ENCODE data around the gene TCEANC.
"Not testable (repeated sequence)": the region's sequence is repeated elsewhere in the genome, so short reads cannot be mapped to it uniquely, and the experiment has no call there.

TCEANC gene

GRCh38 chrX:13654116-13654515 is 1.2 kb downstream of the TCEANC start:
- DNase-seq (ENCODE audit: low read depth in 4 of 4, low spot score in 1 of 4), result no peak

DNA sequence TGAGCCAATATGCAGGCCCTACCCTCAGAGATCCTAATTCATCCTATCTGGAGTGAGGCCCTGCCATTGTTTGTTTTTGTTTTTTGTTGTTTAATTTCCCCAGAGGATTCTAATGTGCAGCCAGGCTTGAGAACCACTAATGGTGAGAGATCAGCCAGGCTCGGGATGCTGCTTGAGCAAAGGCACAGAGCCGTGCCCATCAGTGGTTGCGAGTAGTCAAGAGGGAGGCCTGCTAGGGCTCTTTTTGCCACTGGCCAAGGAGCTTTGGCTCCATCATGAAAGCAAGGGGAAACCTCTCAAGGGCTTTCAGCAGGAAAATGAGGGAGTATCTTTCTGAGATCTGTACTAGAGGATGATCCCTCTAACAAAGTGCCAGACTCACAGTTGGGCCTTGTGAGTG is 2.7 kb downstream of the TCEANC start:
- DNase-seq (ENCODE audit: low read depth in 4 of 4, low spot score in 1 of 4), result no peak

DNA sequence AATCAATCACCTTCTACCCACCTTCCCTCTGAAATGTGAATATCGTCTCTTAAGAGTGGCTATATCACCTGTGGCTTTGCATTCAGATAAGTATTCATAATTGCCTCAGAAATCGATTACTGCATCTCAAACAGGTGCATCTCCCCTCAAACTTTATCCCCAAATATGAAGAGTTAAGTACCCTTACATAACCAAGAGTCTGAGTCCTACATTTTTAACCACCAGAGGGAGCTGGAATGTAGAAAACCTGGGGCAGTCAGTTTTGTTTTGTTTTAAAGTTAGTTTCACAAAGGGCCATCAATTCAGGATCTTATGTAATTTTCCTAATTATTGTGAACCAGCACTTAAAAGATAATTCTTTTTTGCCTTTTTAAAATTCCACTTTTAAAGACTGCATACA is 5.7 kb downstream of the TCEANC start:
- no peak for DNase-seq (ENCODE audit: low read depth in 4 of 4, low spot score in 1 of 4)

DNA sequence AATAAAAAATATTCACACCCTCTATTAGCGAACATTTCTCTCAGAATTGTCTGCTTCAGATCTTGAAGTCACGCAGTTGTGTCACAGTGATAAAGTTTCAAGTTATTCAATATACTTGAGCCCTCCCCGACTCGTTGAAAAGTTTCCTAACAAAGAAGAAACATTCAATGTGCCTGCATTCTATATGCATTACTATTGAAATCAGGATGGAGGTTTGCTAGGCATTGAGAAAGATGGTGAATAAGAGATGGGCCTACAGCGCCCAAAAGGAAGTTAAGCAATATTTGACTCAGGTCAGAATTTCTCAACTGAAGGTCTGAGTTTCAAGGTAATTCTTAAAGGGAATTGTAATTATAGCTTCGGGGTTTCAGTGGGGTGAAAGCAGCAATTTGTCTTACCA is 6.1 kb downstream of the TCEANC start:
- DNase-seq (ENCODE audit: low read depth in 4 of 4, low spot score in 1 of 4), result no peak

GRCh38 chrX:13661735-13662288 is 8.9 kb downstream of the TCEANC start:
- no peak for DNase-seq (ENCODE audit: low read depth in 4 of 4, low spot score in 1 of 4)

GRCh38 chrX:13662355-13662791 is 9.4 kb downstream of the TCEANC start:
- no peak for DNase-seq (ENCODE audit: low read depth in 4 of 4, low spot score in 1 of 4)

DNA sequence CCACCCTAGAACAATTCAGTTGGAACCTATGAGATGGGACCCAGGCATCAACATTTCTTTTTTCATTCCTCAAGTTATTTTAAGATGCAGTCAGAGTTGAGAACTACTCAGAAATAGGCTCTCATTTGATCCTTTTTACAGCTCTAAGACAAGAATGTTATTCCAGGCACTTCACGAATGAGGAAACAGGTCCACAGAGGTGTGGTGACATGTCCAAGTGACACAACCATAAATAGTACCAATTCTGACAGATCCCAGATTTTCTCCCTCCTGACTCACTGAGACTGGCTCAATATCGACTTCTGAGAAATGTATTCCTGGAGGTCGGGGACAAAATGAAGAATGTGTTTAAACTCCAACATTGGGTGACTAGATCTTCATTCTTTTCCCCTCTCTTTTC is 11.1 kb downstream of the TCEANC start:
- DNase-seq (ENCODE audit: low read depth in 4 of 4, low spot score in 1 of 4), result no peak

DNA sequence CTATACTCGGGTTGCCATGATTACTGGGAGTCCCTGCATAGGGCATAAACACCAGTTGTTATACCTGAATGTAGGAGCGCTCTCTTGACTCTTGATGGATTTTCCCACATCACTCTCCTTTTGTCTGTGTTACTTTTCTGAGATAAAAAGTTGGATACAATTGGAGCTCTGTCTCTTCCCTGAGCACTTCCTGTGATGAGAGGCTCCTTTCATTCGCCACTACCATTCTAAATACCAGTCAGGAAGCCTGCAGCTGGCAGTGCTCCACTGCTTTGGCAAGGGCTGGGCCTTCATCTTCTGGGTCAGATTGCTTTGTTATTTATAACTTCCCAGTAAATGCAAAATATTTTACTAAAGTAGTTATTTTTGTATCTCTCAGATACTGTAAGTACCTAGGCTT is 13.9 kb downstream of the TCEANC start:
- DNase-seq (ENCODE audit: low read depth in 4 of 4, low spot score in 1 of 4), result no peak

DNA sequence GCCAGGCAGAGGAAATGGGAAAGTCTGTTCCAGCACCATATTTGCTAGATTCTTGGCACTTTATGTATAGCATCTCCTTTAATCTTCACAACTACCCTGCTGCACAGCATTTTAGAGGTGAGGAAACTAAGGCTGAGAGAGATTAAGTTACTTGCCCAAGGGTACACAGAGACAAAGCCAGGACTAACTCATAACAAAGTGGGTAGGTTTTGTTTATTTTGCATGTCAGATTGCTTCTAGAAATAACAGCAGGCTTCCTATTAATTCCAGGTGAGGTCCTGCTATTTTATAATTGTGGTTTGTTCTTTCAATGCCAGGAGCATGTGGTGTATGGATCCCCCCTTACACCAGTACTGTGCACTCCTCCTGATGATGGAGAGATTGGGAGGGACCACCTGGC is 15.0 kb downstream of the TCEANC start:
- no peak for DNase-seq (ENCODE audit: low read depth in 4 of 4, low spot score in 1 of 4)

DNA sequence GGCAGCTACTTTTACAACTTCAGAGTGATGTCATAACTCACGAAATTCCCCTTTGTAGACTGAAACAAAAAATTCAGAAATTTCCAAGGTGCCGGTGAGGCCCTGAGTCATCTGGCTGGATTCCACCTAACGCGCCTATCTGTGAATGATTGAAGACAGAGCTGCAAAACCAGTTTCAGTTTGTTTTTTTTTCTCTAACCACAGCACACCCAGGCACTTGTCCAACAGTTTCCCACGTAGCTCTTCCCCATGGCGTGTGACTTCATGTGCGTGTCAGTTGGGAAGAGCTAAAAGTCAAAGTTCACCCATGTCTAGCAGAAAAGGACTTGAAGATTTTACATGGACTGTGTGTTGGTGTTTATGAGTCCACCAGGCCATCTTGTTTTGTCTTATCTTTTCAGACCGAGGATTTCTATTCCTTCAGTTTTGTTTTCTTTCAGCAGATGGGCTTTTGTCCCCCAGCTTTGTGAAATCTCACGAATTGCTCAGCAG is 16.4 kb downstream of the TCEANC start:
- peak in 2 of 4 experiments; percentile 24 to 39 for DNase-seq (ENCODE audit: low read depth in 4 of 4, low spot score in 1 of 4)

- not testable (repeated sequence) for DNase-seq (ENCODE audit: low read depth in 4 of 4, low spot score in 1 of 4)
These were observed 16.8 kb downstream of the TCEANC start for GRCh38 chrX:13669755-13670154.

- DNase-seq (ENCODE audit: low read depth in 4 of 4, low spot score in 1 of 4), result no peak
These were observed 17.3 kb downstream of the TCEANC start for GRCh38 chrX:13670197-13670596.

- no peak for DNase-seq (ENCODE audit: low read depth in 4 of 4, low spot score in 1 of 4)
These were observed 20.1 kb downstream of the TCEANC start for GRCh38 chrX:13673016-13673415.

DNA sequence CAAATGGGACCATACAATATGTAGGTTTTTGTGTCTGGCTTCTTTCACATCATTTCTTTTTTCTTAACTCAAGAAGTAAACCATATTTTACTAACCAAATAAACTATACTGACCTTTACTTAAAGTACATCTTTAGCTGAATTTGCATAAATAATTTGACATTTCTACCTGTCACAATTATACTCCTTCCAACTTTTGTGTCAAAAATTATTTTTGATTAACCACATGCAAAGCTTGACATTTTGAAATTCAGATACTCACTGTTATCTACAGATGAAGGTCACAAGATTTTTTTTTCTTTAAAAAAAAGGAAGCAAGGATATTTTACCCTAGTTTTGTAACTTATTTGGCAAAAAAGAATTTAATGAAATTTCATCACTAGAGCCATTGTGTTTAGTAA is 23.9 kb downstream of the TCEANC start:
- DNase-seq (ENCODE audit: low read depth in 4 of 4, low spot score in 1 of 4), result no peak

GRCh38 chrX:13679700-13680099 is 26.8 kb downstream of the TCEANC start:
- not testable (repeated sequence) for DNase-seq (ENCODE audit: low read depth in 4 of 4, low spot score in 1 of 4)

DNA sequence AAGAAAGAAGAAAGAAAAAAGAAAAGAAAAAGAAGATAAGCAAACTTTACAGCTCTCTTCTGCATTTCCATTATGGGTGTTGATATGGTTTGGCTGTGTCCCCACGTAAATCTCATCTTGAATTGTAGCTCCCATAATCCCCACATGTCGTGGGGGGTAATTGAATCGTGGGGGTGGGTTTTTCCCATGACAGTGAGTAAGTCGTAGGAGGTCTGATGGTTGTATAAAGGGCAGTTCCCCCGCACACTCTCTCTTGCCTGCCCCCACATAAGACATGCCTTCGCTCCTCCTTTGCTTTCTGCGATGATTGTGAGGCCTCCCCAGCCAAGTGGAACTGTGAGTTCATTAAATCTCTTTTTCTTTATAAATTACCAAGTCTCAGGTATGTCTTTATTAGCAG is 28.7 kb downstream of the TCEANC start:
- no peak for DNase-seq (ENCODE audit: low read depth in 4 of 4, low spot score in 1 of 4)

GRCh38 chrX:13684361-13684760 is 31.4 kb downstream of the TCEANC start:
- no peak for DNase-seq (ENCODE audit: low read depth in 4 of 4, low spot score in 1 of 4)

DNA sequence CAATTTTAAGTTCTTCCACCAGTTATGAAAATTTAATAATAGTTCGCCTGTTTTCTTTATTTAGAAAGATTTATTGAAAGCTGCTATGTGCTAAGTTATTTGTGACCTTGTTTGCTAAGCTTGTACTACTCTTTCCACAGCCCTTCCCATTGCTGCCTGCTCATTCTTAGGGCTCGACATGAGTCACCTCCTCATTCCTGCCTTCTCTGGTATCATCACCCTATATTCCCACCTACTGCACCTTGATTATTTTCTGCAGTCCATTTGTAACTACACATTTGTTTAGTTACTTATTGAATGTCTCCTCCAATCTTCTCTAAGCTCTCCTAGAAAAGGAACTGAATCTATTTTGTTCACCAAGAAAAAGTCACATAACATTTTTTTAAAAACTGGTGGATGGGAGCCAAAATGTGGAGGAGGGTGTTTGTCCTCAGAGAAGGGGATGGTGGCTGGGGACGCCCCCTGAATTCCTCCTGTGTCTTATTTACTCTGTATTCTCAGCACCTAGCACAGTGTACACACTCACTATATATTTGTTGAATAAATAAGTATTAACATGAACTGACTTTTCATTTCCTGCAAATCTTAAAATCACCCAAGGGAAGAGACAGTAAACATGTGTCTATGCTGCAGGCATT is 32.3 kb downstream of the TCEANC start:
- DNase-seq (ENCODE audit: low read depth in 4 of 4, low spot score in 1 of 4), result no peak

GRCh38 chrX:13687203-13687602 is 34.3 kb downstream of the TCEANC start:
- no peak for DNase-seq (ENCODE audit: low read depth in 4 of 4, low spot score in 1 of 4)

DNA sequence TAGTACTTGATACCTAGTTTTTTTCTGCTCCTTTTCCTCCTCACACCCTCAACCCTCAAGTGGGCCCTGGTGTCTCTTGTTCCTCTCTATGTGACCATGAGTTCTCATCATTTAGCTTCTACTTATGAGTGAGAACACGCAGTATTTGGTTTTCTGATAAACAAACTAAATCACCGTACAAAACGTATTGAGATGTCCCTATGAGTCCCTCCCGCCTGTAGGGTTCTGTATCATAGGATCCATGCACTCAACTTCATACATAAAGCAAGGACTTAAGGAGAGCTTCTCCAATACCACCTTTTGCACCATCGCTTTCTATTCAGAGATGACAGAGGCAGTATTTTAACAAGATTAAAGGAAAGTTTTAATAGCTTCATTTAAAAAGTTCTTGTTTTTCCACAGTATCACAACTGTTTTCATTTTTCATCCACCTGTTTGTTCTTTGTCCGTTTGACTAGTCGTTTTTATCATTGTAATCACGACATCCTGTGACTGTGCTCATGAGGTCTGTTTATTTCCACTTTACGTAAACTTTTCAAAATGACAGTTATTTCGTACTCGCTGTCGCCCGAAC is 35.5 kb downstream of the TCEANC start:
- DNase-seq (ENCODE audit: low read depth in 4 of 4, low spot score in 1 of 4), result no peak

GRCh38 chrX:13688958-13689740 is 36.2 kb downstream of the TCEANC start, which contains the start of gene RAB9A:
TSS of gene RAB9A (plus strand) at chrX:13689128. CDS start at chrX:13708747, 19,619 bp downstream.
- peak; percentile 54 to 81 (median 70) for DNase-seq (ENCODE audit: low read depth in 4 of 4, low spot score in 1 of 4)

DNA sequence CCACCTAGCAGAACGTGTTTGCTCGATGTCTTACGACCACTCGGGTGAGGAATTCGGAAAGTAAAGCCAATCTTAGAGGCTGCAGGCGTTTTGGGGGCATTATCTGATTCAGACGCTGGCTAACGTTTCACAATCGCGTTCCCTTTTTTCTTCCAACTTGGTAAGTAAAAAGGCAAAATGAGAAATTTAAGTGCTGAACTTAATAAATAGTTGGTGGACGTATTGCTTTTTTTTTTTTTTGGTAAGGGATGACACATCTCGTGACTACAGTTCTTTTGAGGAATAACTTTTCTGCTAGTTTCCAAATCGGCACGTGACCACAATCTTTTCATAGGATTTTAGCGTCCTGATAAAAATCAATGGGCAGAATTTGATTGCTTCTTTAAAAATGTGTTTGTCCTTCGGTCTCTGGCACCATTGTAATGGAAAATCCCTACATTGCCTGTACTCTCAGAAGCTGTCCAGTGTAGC is 36.8 kb downstream of the TCEANC start:
- DNase-seq (ENCODE audit: low read depth in 4 of 4, low spot score in 1 of 4), result no peak
